Activated CD4-positive, alpha-beta T cell treated with anti-CD3 and anti-CD28 coated beads, Interleukin-2, amount 50 U/mL, for 24 hours (primary cell): ENCODE measurements around the gene PHLPP2.

Experiments
- DNase-seq, 2 donors: peaks; one replicate each; pipeline ENCODE4 v3.0.0-alpha.2; 2020; ENCODE audit warnings: low read depth in 1 of 2, low spot score in 1 of 2

PHLPP2 gene

GRCh38 chr16:71669926-71670536, 54.5 kb downstream of the PHLPP2 start:
- DNase-seq = no peak

GRCh38 chr16:71666928-71667707, 57.4 kb downstream of the PHLPP2 start:
- no peak for DNase-seq

GRCh38 chr16:71666264-71666663, 58.2 kb downstream of the PHLPP2 start:
- DNase-seq = no peak

- no peak for DNase-seq
These were observed 65.0 kb downstream of the PHLPP2 start for GRCh38 chr16:71659471-71659870.

- no peak for DNase-seq
These were observed 65.7 kb downstream of the PHLPP2 start for GRCh38 chr16:71658771-71659170.

- no peak for DNase-seq
These were observed 74.8 kb downstream of the PHLPP2 start for GRCh38 chr16:71649704-71650103.

- DNase-seq = no peak
These were observed 75.6 kb downstream of the PHLPP2 start for GRCh38 chr16:71648921-71649320.

GRCh38 chr16:71648162-71648561, 76.3 kb downstream of the PHLPP2 start:
- DNase-seq = no peak

- no peak for DNase-seq
These were observed 77.1 kb downstream of the PHLPP2 start for GRCh38 chr16:71647391-71647790.

GRCh38 chr16:71645450-71645849, 79.1 kb downstream of the PHLPP2 start:
- no peak for DNase-seq

- DNase-seq = no peak
These were observed 87.1 kb downstream of the PHLPP2 start for GRCh38 chr16:71637398-71637797.

- DNase-seq = no peak
These were observed 88.9 kb downstream of the PHLPP2 start for GRCh38 chr16:71635632-71636031.

- no peak for DNase-seq
These were observed 92.7 kb downstream of the PHLPP2 start for GRCh38 chr16:71631776-71632175.

- DNase-seq = no peak
These were observed 93.7 kb downstream of the PHLPP2 start for GRCh38 chr16:71630808-71631207.

- DNase-seq = no peak
These were observed 95.1 kb downstream of the PHLPP2 start for GRCh38 chr16:71629278-71630016.

- DNase-seq = no peak
These were observed 95.7 kb downstream of the PHLPP2 start for GRCh38 chr16:71628810-71629209.

- DNase-seq = no peak
These were observed 96.7 kb downstream of the PHLPP2 start for GRCh38 chr16:71627731-71628181.

- no peak for DNase-seq
These were observed 97.7 kb downstream of the PHLPP2 start for GRCh38 chr16:71626858-71627213.

- DNase-seq = peak in 1 of 2 donors; percentile 6
These were observed 98.3 kb downstream of the PHLPP2 start, which contains the start of gene MARVELD3 for GRCh38 chr16:71626018-71626857. TSS of gene MARVELD3 (plus strand) at chr16:71626184. CDS start at chr16:71626230, 46 bp downstream.

- no peak for DNase-seq
These were observed 99.2 kb downstream of the PHLPP2 start for GRCh38 chr16:71625113-71625850.
